ENCODE measurements around the gene KDM6B. TPM values are rescaled to one million over a fixed set of nuclear protein-coding genes. Genes with fewer than 3 reads are reported as not detected.
A peak's percentile ranks its signal among the peaks of the same experiment; 100 is the strongest.

KDM6B gene
- polyA plus RNA-seq, 1 donor from 2014 or later, result 2.5 TPM

DNA sequence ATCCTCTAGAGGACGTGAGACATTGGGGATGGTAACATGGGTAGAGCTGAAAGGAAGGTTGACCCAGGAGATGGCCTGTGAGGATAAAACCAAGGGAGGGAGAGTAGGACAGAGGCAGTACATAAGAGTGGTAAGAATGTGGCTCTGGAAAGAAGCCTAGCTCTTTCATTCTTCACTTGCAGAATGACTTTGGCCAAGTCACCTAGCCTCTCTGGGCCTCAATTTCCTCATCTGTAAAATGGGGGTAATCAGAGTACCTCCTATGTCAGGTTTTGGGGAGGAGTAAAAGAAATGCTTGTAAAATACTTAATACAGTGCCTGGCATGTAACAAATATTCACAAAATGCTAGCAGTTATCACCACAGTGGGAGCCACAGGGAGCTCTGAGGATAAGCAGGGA, 6.9 kb downstream of the KDM6B start:
- peak overlapping the region; percentile 99 for H3K4me2 ChIP-seq (ENCODE audit: low read length)
- peak overlapping the region; percentile 94 for H3K27ac ChIP-seq (ENCODE audit: low read length)
- peak overlapping the region; percentile 92 for H3K9ac ChIP-seq (ENCODE audit: low read length)
- no peaks in the 10 kb centered on the region for H3K27me3 ChIP-seq (ENCODE audit: insufficient read depth, low read depth, low read length)
- peak overlapping the region; percentile 99 for H3K4me3 ChIP-seq (ENCODE audit: low read length)
- H3K9me3 ChIP-seq (ENCODE audit: low read length), result no peaks in the 10 kb centered on the region
- peaks cover 14% of the 10 kb centered on the region for H3F3A ChIP-seq (ENCODE audit: insufficient read depth, low read length, poor library complexity, severe bottlenecking)
- peaks cover 78% of the 10 kb centered on the region for H3K79me2 ChIP-seq (replicated peaks; ENCODE audit: insufficient read depth, low read length)
- no peaks in the 10 kb centered on the region for H3K36me3 ChIP-seq (ENCODE audit: insufficient read depth, low read length)
- no peaks in the 10 kb centered on the region for H3K9me2 ChIP-seq (ENCODE audit: insufficient read depth, low read length)
- H4K20me1 ChIP-seq (ENCODE audit: insufficient read depth), result peaks cover 41% of the 10 kb centered on the region
- TF ChIP-seq, protein P1, sequence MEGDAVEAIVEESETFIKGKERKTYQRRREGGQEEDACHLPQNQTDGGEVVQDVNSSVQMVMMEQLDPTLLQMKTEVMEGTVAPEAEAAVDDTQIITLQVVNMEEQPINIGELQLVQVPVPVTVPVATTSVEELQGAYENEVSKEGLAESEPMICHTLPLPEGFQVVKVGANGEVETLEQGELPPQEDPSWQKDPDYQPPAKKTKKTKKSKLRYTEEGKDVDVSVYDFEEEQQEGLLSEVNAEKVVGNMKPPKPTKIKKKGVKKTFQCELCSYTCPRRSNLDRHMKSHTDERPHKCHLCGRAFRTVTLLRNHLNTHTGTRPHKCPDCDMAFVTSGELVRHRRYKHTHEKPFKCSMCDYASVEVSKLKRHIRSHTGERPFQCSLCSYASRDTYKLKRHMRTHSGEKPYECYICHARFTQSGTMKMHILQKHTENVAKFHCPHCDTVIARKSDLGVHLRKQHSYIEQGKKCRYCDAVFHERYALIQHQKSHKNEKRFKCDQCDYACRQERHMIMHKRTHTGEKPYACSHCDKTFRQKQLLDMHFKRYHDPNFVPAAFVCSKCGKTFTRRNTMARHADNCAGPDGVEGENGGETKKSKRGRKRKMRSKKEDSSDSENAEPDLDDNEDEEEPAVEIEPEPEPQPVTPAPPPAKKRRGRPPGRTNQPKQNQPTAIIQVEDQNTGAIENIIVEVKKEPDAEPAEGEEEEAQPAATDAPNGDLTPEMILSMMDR (IDR thresholded peaks at IDR 0.05; ENCODE audit: poor library complexity, severe bottlenecking), result no peak
- no peak for TF ChIP-seq POLR2AphosphoS5 (IDR thresholded peaks at IDR 0.05)
- TF ChIP-seq, protein P2, sequence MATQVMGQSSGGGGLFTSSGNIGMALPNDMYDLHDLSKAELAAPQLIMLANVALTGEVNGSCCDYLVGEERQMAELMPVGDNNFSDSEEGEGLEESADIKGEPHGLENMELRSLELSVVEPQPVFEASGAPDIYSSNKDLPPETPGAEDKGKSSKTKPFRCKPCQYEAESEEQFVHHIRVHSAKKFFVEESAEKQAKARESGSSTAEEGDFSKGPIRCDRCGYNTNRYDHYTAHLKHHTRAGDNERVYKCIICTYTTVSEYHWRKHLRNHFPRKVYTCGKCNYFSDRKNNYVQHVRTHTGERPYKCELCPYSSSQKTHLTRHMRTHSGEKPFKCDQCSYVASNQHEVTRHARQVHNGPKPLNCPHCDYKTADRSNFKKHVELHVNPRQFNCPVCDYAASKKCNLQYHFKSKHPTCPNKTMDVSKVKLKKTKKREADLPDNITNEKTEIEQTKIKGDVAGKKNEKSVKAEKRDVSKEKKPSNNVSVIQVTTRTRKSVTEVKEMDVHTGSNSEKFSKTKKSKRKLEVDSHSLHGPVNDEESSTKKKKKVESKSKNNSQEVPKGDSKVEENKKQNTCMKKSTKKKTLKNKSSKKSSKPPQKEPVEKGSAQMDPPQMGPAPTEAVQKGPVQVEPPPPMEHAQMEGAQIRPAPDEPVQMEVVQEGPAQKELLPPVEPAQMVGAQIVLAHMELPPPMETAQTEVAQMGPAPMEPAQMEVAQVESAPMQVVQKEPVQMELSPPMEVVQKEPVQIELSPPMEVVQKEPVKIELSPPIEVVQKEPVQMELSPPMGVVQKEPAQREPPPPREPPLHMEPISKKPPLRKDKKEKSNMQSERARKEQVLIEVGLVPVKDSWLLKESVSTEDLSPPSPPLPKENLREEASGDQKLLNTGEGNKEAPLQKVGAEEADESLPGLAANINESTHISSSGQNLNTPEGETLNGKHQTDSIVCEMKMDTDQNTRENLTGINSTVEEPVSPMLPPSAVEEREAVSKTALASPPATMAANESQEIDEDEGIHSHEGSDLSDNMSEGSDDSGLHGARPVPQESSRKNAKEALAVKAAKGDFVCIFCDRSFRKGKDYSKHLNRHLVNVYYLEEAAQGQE (IDR thresholded peaks at IDR 0.05; ENCODE audit: borderline replicate concordance), result no peak
- TF ChIP-seq MXI1 (conservative IDR thresholded peaks at IDR 0.05; ENCODE audit: poor library complexity, severe bottlenecking), result no peak
- TF ChIP-seq TAF1 (IDR thresholded peaks at IDR 0.05; ENCODE audit: low read depth), result no peak
- no peak overlapping the region for H2AFZ ChIP-seq (ENCODE audit: low read depth, low read length)

DNA sequence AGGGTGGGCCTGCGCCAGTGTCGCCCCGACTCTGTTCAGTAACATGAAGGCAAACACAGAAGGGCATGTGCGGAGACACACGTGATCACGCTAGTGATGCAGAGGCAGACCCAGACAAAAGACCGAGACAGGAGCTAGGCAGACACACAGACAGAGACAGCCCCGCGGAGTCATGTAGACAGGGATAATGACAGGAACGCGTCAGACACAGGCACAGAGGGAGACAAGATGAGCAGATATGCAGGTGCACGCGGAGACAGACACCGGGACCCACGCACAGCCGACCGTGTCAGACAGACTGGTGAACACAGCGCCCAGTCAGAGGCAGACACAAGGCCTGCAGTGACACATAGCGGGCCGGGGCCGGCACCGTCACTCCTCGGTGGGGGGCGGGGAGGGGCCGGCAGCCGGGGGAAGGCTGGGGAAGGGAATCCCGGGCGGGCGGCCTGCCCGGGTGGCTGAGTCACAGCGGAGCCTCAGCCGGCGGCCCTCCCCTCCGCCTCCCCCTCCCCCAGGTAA, 7.4 kb downstream of the KDM6B start:
- Histone ChIP-seq H3K4me2 (ENCODE audit: low read length) (peak overlapping the region; percentile 99), H2AFZ (ENCODE audit: low read depth, low read length) (no peak overlapping the region), H3K36me3 (ENCODE audit: insufficient read depth, low read length) (no peaks in the 10 kb centered on the region), H3F3A (ENCODE audit: insufficient read depth, low read length, poor library complexity, severe bottlenecking) (peaks cover 8% of the 10 kb centered on the region), H3K9me2 (ENCODE audit: insufficient read depth, low read length) (no peaks in the 10 kb centered on the region), H3K27me3 (ENCODE audit: insufficient read depth, low read depth, low read length) (no peaks in the 10 kb centered on the region), H3K27ac (ENCODE audit: low read length) (peak overlapping the region; percentile 94), H4K20me1 (ENCODE audit: insufficient read depth) (peaks cover 46% of the 10 kb centered on the region), H3K4me3 (ENCODE audit: low read length) (peak overlapping the region; percentile 99), H3K9me3 (ENCODE audit: low read length) (no peaks in the 10 kb centered on the region), H3K79me2 (replicated peaks; ENCODE audit: insufficient read depth, low read length) (peaks cover 81% of the 10 kb centered on the region), H3K9ac (ENCODE audit: low read length) (peak overlapping the region; percentile 92)
- TF ChIP-seq, protein P1 (IDR thresholded peaks at IDR 0.05; ENCODE audit: poor library complexity, severe bottlenecking), result no peak
- TF ChIP-seq POLR2AphosphoS5 (IDR thresholded peaks at IDR 0.05) (peak; percentile 83), MXI1 (conservative IDR thresholded peaks at IDR 0.05; ENCODE audit: poor library complexity, severe bottlenecking) (peak; percentile 80), RAD21 (conservative IDR thresholded peaks at IDR 0.05) (no peak), EP300 (conservative IDR thresholded peaks at IDR 0.05; ENCODE audit: poor library complexity, severe bottlenecking) (peak; percentile 57), EZH2 (IDR thresholded peaks at IDR 0.05; ENCODE audit: borderline replicate concordance, insufficient read depth, low read length, poor library complexity, severe bottlenecking) (no peak), SMC3 (conservative IDR thresholded peaks at IDR 0.05; ENCODE audit: poor library complexity) (no peak), TAF1 (IDR thresholded peaks at IDR 0.05; ENCODE audit: low read depth) (peak; percentile 55)
- TF ChIP-seq, protein P2 (IDR thresholded peaks at IDR 0.05; ENCODE audit: borderline replicate concordance), result peak; percentile 61

Data from neural cell (in vitro differentiated cells).